ENCODE results near the gene OR5J2.
"Not testable (repeated sequence)": the region's sequence is repeated elsewhere in the genome, so short reads cannot be mapped to it uniquely, and the experiment has no call there.

OR5J2 gene

DNA sequence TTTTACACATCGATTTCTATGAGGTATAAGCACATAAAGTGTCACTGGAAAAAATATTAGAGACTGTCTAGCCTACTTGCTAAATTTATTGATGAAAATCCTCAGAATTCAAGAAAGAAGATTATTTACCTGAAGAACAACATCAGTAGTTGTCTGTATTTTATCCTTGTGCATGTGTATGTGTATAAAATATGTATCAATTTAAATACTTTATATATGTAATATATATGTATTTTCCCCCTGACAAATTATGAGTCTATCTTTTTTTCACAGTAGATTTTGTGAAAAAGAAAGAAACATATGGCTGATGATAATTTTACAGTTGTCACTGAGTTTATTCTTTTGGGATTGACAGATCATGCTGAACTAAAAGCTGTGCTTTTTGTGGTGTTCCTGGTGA lies at the start of gene OR5J2:
Gene OR5J2, plus strand, starts transcription at position 301 of the 400 bp plus-strand sequence. Its CDS starts 0 bp downstream, at position 301.
- no peak within 1 kb of the TSS for H3K9ac ChIP-seq (ENCODE audit: low read length)
- no peaks in the 10 kb centered on the region for H3K27me3 ChIP-seq (ENCODE audit: control insufficient read depth, insufficient read depth, low read length)
- no peaks in the 10 kb centered on the region for H3K36me3 ChIP-seq (ENCODE audit: control insufficient read depth, low read depth, low read length)
- H3K27ac ChIP-seq (ENCODE audit: low read length): no peak within 1 kb of the TSS
- H3K4me3 ChIP-seq (ENCODE audit: low read length): no peak within 1 kb of the TSS
- H3K9me3 ChIP-seq (ENCODE audit: control insufficient read depth, low read depth, low read length): peaks cover 15% of the 10 kb centered on the region
- no peaks in the 10 kb centered on the region for H3K4me1 ChIP-seq (ENCODE audit: control insufficient read depth, low read depth, low read length)

DNA sequence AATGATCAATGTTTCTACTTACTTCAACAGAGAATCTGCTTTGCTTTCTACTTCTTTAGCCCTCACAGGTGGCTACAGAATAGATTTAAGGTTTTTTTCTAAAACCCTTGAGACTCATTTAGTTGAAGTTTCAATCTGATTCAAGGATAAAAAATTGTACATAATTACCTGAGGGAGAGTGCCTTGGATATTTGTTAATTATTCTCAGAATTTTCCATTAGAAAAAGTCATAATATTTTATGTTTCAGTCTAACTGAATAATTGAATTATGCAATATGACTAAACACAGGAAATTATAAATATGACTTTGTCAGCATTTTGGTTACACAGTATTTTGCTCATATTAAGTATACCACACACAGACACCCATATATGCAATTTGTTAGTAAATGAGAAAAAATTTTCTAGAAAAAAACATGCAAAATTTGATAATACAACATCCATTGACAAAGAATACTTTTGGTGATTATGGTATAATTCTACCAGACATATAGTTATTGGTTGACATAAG lies 36.2 kb upstream of the OR5J2 start, which contains the start of gene OR8J3:
Gene OR8J3, minus strand, starts transcription at position 51 of the 511 bp plus-strand sequence. CDS start 2,483 bp downstream, outside the sequence.
- no peaks in the 10 kb centered on the region for H3K9me3 ChIP-seq (ENCODE audit: control insufficient read depth, low read depth, low read length)
- no peaks in the 10 kb centered on the region for H3K27me3 ChIP-seq (ENCODE audit: control insufficient read depth, insufficient read depth, low read length)
- H3K9ac ChIP-seq (ENCODE audit: low read length): no peak within 1 kb of the TSS
- H3K36me3 ChIP-seq (ENCODE audit: control insufficient read depth, low read depth, low read length): no peaks in the 10 kb centered on the region
- no peaks in the 10 kb centered on the region for H3K4me1 ChIP-seq (ENCODE audit: control insufficient read depth, low read depth, low read length)
- no peak within 1 kb of the TSS for H3K4me3 ChIP-seq (ENCODE audit: low read length)
- no peak within 1 kb of the TSS for H3K27ac ChIP-seq (ENCODE audit: low read length)

DNA sequence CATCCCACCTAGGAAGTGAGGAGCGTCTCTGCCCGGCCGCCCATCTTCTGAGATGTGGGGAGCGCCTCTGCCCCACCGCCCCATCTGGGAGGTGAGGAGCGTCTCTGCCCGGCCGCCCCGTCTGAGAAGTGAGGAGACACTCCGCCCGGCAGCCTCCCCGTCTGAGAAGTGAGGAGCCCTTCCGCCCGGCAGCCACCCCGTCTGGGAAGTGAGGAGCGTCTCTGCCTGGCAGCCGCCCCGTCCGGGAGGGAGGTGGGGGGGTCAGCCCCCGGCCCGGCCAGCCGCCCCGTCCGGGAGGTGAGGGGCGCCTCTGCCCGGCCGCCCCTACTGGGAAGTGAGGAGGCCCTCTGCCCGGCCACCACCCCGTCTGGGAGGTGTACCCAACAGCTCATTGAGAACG lies 32.7 kb upstream of the OR5J2 start:
- H3K9me3 ChIP-seq (ENCODE audit: control insufficient read depth, low read depth, low read length); H3K9ac ChIP-seq (ENCODE audit: low read length); H3K4me1 ChIP-seq (ENCODE audit: control insufficient read depth, low read depth, low read length); H3K27ac ChIP-seq (ENCODE audit: low read length); H3K27me3 ChIP-seq (ENCODE audit: control insufficient read depth, insufficient read depth, low read length); H3K36me3 ChIP-seq (ENCODE audit: control insufficient read depth, low read depth, low read length); H3K4me3 ChIP-seq (ENCODE audit: low read length): not testable (repeated sequence)

DNA sequence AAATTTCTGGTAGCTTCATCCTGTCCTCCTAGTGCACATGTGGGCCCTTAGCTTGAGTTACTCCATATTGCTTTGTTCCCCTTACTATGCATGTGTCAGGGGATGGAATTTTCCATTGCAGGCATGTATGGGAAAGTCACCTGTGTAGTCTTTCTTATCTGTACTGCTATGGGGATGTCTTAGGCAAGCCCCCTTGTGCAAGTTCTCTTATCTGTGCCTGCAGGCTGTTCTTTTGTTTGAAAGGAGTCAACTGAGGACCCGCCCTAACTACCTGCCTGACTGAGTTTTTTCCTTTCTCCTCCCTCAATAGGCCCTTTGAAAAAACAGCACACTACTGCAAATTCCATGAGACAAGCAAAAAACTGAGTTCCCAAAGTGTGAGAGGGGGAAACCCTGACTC lies 25.0 kb upstream of the OR5J2 start:
- Histone ChIP-seq H3K4me3 (ENCODE audit: low read length) (no peak overlapping the region), H3K36me3 (ENCODE audit: control insufficient read depth, low read depth, low read length) (no peaks in the 10 kb centered on the region), H3K27me3 (ENCODE audit: control insufficient read depth, insufficient read depth, low read length) (no peaks in the 10 kb centered on the region), H3K9ac (ENCODE audit: low read length) (no peak overlapping the region), H3K4me1 (ENCODE audit: control insufficient read depth, low read depth, low read length) (no peaks in the 10 kb centered on the region), H3K27ac (ENCODE audit: low read length) (no peak overlapping the region), H3K9me3 (ENCODE audit: control insufficient read depth, low read depth, low read length) (peaks cover 22% of the 10 kb centered on the region)

DNA sequence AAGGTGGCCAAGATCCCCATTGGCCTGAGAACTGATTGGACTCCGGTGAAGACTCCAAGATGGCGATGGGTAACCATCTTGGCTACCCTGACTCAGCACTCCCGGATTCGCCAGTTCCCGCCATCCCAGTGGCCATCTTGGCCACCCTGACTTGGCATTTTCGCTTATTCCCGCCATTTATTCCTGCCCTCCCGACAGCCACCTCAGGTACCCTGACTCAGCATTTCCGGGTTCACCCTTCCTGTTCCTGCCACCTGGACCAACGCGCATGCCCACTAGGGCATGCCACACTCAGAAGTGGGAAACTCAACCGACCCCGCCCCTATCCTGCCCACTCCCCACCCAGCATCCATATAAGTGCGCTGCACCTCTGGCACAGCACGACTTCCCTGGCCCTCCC lies 24.1 kb upstream of the OR5J2 start:
- H3K4me3 ChIP-seq (ENCODE audit: low read length): no peak overlapping the region

DNA sequence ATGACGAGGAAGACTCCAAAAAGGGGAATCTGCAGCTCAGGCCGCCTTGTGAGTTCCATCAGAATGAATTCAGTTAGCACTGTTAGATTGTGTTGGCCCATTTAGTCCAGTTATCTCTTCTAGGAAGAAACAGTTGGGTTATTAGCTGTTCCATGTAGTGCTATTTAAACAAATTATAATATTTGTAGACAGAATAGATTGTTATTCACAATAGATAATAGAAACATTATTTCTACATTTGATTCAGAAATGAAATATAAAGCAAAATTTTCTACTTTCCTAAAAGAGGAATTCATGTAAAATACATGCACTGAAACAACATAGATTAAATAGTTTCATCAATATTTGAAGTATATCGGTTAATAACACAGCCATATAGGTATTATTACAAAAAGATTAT lies 16.2 kb upstream of the OR5J2 start, which contains the start of gene OR8K5:
Gene OR8K5, minus strand, starts transcription at position 101 of the 400 bp plus-strand sequence. Its CDS starts 0 bp downstream, at position 101.
- Histone ChIP-seq H3K27ac (ENCODE audit: low read length) (no peak within 1 kb of the TSS), H3K9ac (ENCODE audit: low read length) (no peak within 1 kb of the TSS), H3K4me3 (ENCODE audit: low read length) (no peak within 1 kb of the TSS), H3K27me3 (ENCODE audit: control insufficient read depth, insufficient read depth, low read length) (no peaks in the 10 kb centered on the region), H3K4me1 (ENCODE audit: control insufficient read depth, low read depth, low read length) (no peaks in the 10 kb centered on the region), H3K9me3 (ENCODE audit: control insufficient read depth, low read depth, low read length) (peaks cover 6% of the 10 kb centered on the region), H3K36me3 (ENCODE audit: control insufficient read depth, low read depth, low read length) (no peaks in the 10 kb centered on the region)

More for the DNA sequence above, 24.1 kb upstream of the OR5J2 start:
- H3K36me3 ChIP-seq (ENCODE audit: control insufficient read depth, low read depth, low read length): no peaks in the 10 kb centered on the region
- no peaks in the 10 kb centered on the region for H3K27me3 ChIP-seq (ENCODE audit: control insufficient read depth, insufficient read depth, low read length)
- H3K9me3 ChIP-seq (ENCODE audit: control insufficient read depth, low read depth, low read length): peaks cover 22% of the 10 kb centered on the region
- H3K27ac ChIP-seq (ENCODE audit: low read length): no peak overlapping the region
- no peaks in the 10 kb centered on the region for H3K4me1 ChIP-seq (ENCODE audit: control insufficient read depth, low read depth, low read length)
- no peak overlapping the region for H3K9ac ChIP-seq (ENCODE audit: low read length)

DNA sequence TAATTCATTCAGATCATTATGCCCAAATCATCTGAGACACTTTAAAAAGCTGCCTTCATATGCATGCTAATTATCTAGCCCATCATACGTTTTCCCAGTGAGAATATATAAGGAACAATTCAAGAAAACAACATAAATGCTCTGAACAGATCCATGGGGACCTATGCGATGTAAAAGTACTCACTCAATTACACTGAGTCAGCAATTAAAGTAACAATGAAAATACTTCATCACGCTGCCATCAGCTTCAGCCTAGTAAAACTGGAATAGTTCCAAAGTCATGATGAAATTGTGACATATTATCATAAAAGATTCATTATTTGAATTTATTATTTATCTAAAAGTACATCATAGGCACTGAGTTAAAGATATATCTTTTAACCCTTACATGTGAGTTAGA lies 12.6 kb upstream of the OR5J2 start:
- Histone ChIP-seq H3K36me3 (ENCODE audit: control insufficient read depth, low read depth, low read length) (no peaks in the 10 kb centered on the region), H3K9me3 (ENCODE audit: control insufficient read depth, low read depth, low read length) (no peaks in the 10 kb centered on the region), H3K27me3 (ENCODE audit: control insufficient read depth, insufficient read depth, low read length) (no peaks in the 10 kb centered on the region), H3K4me3 (ENCODE audit: low read length) (no peak overlapping the region), H3K9ac (ENCODE audit: low read length) (no peak overlapping the region), H3K4me1 (ENCODE audit: control insufficient read depth, low read depth, low read length) (no peaks in the 10 kb centered on the region), H3K27ac (ENCODE audit: low read length) (no peak overlapping the region)

DNA sequence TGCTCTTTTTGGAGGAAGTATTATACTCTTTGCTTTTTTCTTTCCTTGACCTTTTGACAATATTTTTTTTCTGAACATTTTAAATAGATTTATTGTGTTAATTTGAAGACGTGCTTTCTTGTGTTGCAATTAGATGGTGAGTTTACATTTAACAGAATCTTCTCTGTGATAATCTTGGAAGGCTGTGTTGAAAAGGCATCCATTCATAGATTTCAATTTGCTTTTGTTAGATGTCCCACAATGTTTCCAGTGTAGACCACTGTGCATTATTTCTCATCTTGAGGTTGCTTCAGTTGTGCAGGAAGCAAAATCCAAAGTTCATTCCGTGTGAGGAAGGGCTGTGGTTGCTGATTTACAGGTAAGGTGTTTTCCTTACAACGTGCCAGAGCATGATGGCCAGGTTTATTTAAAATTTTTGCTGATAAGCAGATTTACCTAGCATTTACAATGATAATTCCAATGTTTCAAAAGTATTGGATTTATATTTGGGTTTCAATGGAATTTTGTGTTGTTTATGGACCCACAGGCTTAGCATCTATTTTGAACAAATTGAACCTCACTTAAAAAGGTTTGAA lies 4.1 kb upstream of the OR5J2 start:
- no peak overlapping the region for H3K4me3 ChIP-seq (ENCODE audit: low read length)
- H3K36me3 ChIP-seq (ENCODE audit: control insufficient read depth, low read depth, low read length): no peaks in the 10 kb centered on the region
- H3K4me1 ChIP-seq (ENCODE audit: control insufficient read depth, low read depth, low read length): no peaks in the 10 kb centered on the region
- H3K27ac ChIP-seq (ENCODE audit: low read length): no peak overlapping the region
- no peaks in the 10 kb centered on the region for H3K9me3 ChIP-seq (ENCODE audit: control insufficient read depth, low read depth, low read length)
- H3K27me3 ChIP-seq (ENCODE audit: control insufficient read depth, insufficient read depth, low read length): no peaks in the 10 kb centered on the region
- no peak overlapping the region for H3K9ac ChIP-seq (ENCODE audit: low read length)

DNA sequence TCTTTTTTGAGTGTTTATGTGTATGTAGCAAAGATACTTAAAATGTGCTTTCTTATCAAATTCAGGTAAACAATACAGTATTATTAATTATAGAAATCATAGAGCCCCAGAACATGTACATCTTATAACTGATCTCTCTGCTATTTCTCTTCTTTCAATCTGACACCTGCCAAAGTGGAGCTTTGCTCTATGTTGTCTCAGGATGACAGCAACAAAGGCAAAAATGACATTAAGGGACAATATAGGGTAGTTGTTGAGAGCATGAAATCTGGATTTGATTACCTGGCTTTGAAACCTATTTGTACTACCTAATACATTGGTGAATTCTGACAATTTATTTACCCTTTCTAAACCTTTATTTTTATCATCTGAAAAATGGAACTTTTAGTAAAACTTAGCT lies 7.0 kb downstream of the OR5J2 start:
- H3K9ac ChIP-seq (ENCODE audit: low read length): no peak overlapping the region
- H3K4me3 ChIP-seq (ENCODE audit: low read length): no peak overlapping the region
- H3K9me3 ChIP-seq (ENCODE audit: control insufficient read depth, low read depth, low read length): peaks cover 15% of the 10 kb centered on the region
- no peaks in the 10 kb centered on the region for H3K36me3 ChIP-seq (ENCODE audit: control insufficient read depth, low read depth, low read length)
- no peak overlapping the region for H3K27ac ChIP-seq (ENCODE audit: low read length)
- no peaks in the 10 kb centered on the region for H3K4me1 ChIP-seq (ENCODE audit: control insufficient read depth, low read depth, low read length)
- H3K27me3 ChIP-seq (ENCODE audit: control insufficient read depth, insufficient read depth, low read length): no peaks in the 10 kb centered on the region

DNA sequence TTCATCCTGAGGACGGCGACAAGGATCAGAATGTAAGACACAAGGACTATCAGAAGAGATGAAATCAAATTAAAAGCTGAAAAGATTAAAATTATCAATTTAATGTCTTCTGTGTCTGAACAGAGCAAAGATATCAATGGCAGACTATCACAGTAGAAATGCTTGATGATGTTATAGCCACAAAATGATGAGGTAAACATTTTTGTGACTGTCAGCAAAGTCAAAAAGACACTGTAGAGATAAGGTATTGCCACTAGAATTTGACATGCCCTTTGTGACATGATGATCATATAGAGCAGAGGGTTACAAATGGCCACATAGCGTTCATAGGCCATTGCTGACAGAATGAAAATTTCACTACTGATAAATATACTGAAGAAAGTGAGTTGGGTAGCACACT lies 12.2 kb downstream of the OR5J2 start:
- H3K4me1 ChIP-seq (ENCODE audit: control insufficient read depth, low read depth, low read length): no peaks in the 10 kb centered on the region
- no peak overlapping the region for H3K4me3 ChIP-seq (ENCODE audit: low read length)

DNA sequence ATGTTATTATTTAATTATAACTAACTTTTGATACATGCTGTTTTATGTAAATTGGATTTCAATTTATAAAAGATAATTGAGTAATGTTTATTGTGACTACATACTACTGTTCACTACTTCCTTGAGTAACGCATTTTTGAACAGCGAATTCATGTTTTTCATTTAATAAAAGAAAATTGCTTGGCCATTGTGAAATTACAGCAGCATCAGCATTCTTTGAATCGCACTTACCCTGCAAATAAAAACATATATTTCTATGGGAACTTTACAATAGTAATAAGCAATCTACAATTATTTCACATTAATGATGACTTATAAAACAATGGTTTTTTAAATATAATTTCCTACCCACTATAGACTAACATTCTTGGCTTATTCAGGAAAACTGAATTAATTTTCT lies 20.3 kb downstream of the OR5J2 start:
- Histone ChIP-seq H3K4me1 (ENCODE audit: control insufficient read depth, low read depth, low read length) (no peaks in the 10 kb centered on the region), H3K9me3 (ENCODE audit: control insufficient read depth, low read depth, low read length) (peaks cover 12% of the 10 kb centered on the region), H3K9ac (ENCODE audit: low read length) (no peak overlapping the region), H3K27ac (ENCODE audit: low read length) (no peak overlapping the region), H3K27me3 (ENCODE audit: control insufficient read depth, insufficient read depth, low read length) (no peaks in the 10 kb centered on the region), H3K36me3 (ENCODE audit: control insufficient read depth, low read depth, low read length) (no peaks in the 10 kb centered on the region), H3K4me3 (ENCODE audit: low read length) (no peak overlapping the region)

More for the DNA sequence above, 12.2 kb downstream of the OR5J2 start:
- H3K27me3 ChIP-seq (ENCODE audit: control insufficient read depth, insufficient read depth, low read length): no peaks in the 10 kb centered on the region
- no peak overlapping the region for H3K9ac ChIP-seq (ENCODE audit: low read length)
- H3K36me3 ChIP-seq (ENCODE audit: control insufficient read depth, low read depth, low read length): no peaks in the 10 kb centered on the region
- H3K27ac ChIP-seq (ENCODE audit: low read length): no peak overlapping the region
- H3K9me3 ChIP-seq (ENCODE audit: control insufficient read depth, low read depth, low read length): peaks cover 13% of the 10 kb centered on the region

DNA sequence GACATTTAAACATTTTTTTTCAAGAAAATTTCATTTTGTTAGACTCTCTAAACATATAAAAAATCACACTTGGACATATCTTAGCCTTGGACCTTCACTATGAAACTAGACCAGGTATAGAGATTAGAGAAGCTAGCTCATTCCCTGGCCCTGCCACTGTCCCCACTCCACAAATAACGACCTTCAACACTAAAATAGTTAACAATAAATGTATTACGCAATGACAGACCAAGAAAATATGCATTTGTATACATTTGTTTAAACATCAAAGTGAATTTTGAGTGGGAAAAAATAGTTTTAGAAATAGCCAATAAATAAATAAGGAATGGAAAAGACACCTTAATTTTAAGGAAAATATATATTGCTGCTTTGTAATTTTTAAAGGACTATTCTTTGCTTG lies 20.9 kb downstream of the OR5J2 start:
- H3K27me3 ChIP-seq (ENCODE audit: control insufficient read depth, insufficient read depth, low read length): no peaks in the 10 kb centered on the region
- no peaks in the 10 kb centered on the region for H3K36me3 ChIP-seq (ENCODE audit: control insufficient read depth, low read depth, low read length)
- H3K27ac ChIP-seq (ENCODE audit: low read length): no peak overlapping the region
- no peak overlapping the region for H3K9ac ChIP-seq (ENCODE audit: low read length)
- no peak overlapping the region for H3K4me3 ChIP-seq (ENCODE audit: low read length)
- H3K4me1 ChIP-seq (ENCODE audit: control insufficient read depth, low read depth, low read length): no peaks in the 10 kb centered on the region
- peaks cover 11% of the 10 kb centered on the region for H3K9me3 ChIP-seq (ENCODE audit: control insufficient read depth, low read depth, low read length)
